PC-3 (cell line): ENCODE data around the gene MCHR1. TPM values are rescaled to one million over a fixed set of nuclear protein-coding genes. Genes with fewer than 3 reads are reported as not detected.

ENCODE experiments used
- total RNA-seq: library from RNA; depleted of rRNA; stranded (reverse); fragments of >200 nt; gene quantifications from 2 replicates; pipeline ENCODE4 v1.2.3, GENCODE V29; 2014; rRNA removed

The MCHR1 gene
- total RNA-seq, 1 experiment from 2014 or later: not detected

Other genes starting within 250 kb of the MCHR1 start
- gene MRTFA, start 42.8 kb upstream of the MCHR1 start, total RNA-seq: 28.0 and 32.6 TPM in 2 replicates
- gene SLC25A17, start 139.9 kb downstream of the MCHR1 start, total RNA-seq: 18.3 and 24.7 TPM in 2 replicates
- gene ST13, start 177.2 kb downstream of the MCHR1 start, total RNA-seq: 136 and 143 TPM in 2 replicates
- 7.9 and 8.5 TPM in 2 replicates for gene XPNPEP3, start 177.7 kb downstream of the MCHR1 start, total RNA-seq
- gene DNAJB7, start 182.6 kb downstream of the MCHR1 start, total RNA-seq: not detected in 2 replicates